Measurements from ENCODE around the gene ARFGAP1. TPM values are rescaled to one million over a fixed set of nuclear protein-coding genes. Genes with fewer than 3 reads are reported as not detected.

ARFGAP1 gene
- polyA plus RNA-seq, 2 of the 4 experiments (the other 2 are of a cell fraction) = 41.0 to 106 TPM

GRCh38 chr20:63269724-63270123 lies 2.9 kb upstream of the ARFGAP1 start (continued):
- TF ChIP-seq REST (IDR thresholded peaks at IDR 0.05) (no peak), CHD2 (IDR thresholded peaks at IDR 0.05; ENCODE audit: low read length, partially characterized antibody) (no peak), ZFP36 (IDR thresholded peaks at IDR 0.05; ENCODE audit: borderline replicate concordance, partially characterized antibody) (no peak), ELK1 (IDR thresholded peaks at IDR 0.05; ENCODE audit: low read depth, low read length) (no peak), JUNB (IDR thresholded peaks at IDR 0.05) (no peak), CHD4 (IDR thresholded peaks at IDR 0.05; ENCODE audit: borderline replicate concordance) (no peak), RCOR1 (IDR thresholded peaks at IDR 0.05; ENCODE audit: low read depth, low read length) (no peak), MAZ (IDR thresholded peaks at IDR 0.05; ENCODE audit: borderline replicate concordance, low read depth, low read length) (no peak)

- DNase-seq (ENCODE audit: low read depth in 1 of 2, low spot score in 1 of 2) = no peak
- H3K27ac ChIP-seq = no peak overlapping the region
- FAIRE-seq = no peak
- WGBS (ENCODE audit: missing lambda C conversion rate) = 91% methylated on average over 9 of the region's 9 CpGs
- no peak for ATAC-seq
- ChIA-PET POLR2A (interaction anchor here (0.9 kb wide), 1 partner anchor 47 kb away, joined by 3 read pairs; no protein-coding TSS in a partner anchor), CTCF (interaction anchor here (1.0 to 30.4 kb wide), 7 partner anchors 10 to 45 kb away, joined by 3 to 401 read pairs (median 5); partner anchors contain the start of gene NKAIN4)
- no peak overlapping the region for H3K4me2 ChIP-seq
- TF ChIP-seq MAZ (IDR thresholded peaks at IDR 0.05; ENCODE audit: borderline replicate concordance, low read depth, low read length) (no peak), USF2 (IDR thresholded peaks at IDR 0.05) (no peak), HOXA7 (CRISPR knock-in tag; IDR thresholded peaks at IDR 0.05) (no peak), ZFP36 (IDR thresholded peaks at IDR 0.05; ENCODE audit: borderline replicate concordance, partially characterized antibody) (peak; percentile 80), NR3C1 (IDR thresholded peaks at IDR 0.05) (no peak), JUNB (IDR thresholded peaks at IDR 0.05) (no peak), CBX8 (IDR thresholded peaks at IDR 0.05) (no peak)
- no peaks in the 10 kb centered on the region for H3K9me3 ChIP-seq
- peaks cover 23% of the 10 kb centered on the region; the same call in 2 of the 3 replicates for H3K4me1 ChIP-seq
- H3K4me3 ChIP-seq = no peak overlapping the region
Observed at GRCh38 chr20:63270606-63271325, 1.8 kb upstream of the ARFGAP1 start.

GRCh38 chr20:63273059-63273579 lies 506 bp downstream of the ARFGAP1 start:
- Histone ChIP-seq H3K4me3 (peak overlapping the region; percentile 86), H3K9me3 (no peaks in the 10 kb centered on the region), H3K4me2 (peak overlapping the region; percentile 89), H3K27ac (peak overlapping the region; percentile 86 to 98), H3K4me1 (peaks cover 23% of the 10 kb centered on the region; the same call in 2 of the 3 replicates)
- DNase-seq (ENCODE audit: low read depth in 1 of 2, low spot score in 1 of 2) = no peak
- ChIA-PET CTCF (interaction anchor here (0.7 to 30.4 kb wide), 6 partner anchors 10 to 59 kb away, joined by 3 to 401 read pairs (median 4); partner anchors contain the start of gene BIRC7), POLR2A (interaction anchor here (0.6 to 2.1 kb wide), 5 partner anchors 11 to 49 kb away, joined by 3 to 12 read pairs (median 4); partner anchors contain the start of gene BIRC7)
- no peak for ATAC-seq
- WGBS (ENCODE audit: missing lambda C conversion rate) = under 1% methylated on average over 9 of the region's 37 CpGs
- no peak for TF ChIP-seq E2F6 (IDR thresholded peaks at IDR 0.05; ENCODE audit: borderline replicate concordance, low read depth)
- TF ChIP-seq SMC3 (IDR thresholded peaks at IDR 0.05) = no peak
- no peak for TF ChIP-seq GATA3 (IDR thresholded peaks at IDR 0.05; ENCODE audit: borderline replicate concordance)
- TF ChIP-seq ELK1 (IDR thresholded peaks at IDR 0.05; ENCODE audit: low read depth, low read length) = no peak
- no peak for TF ChIP-seq HOXB5 (CRISPR knock-in tag; IDR thresholded peaks at IDR 0.05)
- TF ChIP-seq FOSB (CRISPR knock-in tag; IDR thresholded peaks at IDR 0.05) = no peak
- no peak for TF ChIP-seq USF2 (IDR thresholded peaks at IDR 0.05)
- no peak for TF ChIP-seq RNF2 (IDR thresholded peaks at IDR 0.05; ENCODE audit: borderline replicate concordance, low read depth)
- no peak for TF ChIP-seq NPAS2 (CRISPR knock-in tag; IDR thresholded peaks at IDR 0.05; ENCODE audit: borderline replicate concordance)
- no peak for TF ChIP-seq RARB (CRISPR knock-in tag; IDR thresholded peaks at IDR 0.05)
- no peak for FAIRE-seq
